ENCODE data around the gene ZEB2.
"Not testable (repeated sequence)": the region's sequence is repeated elsewhere in the genome, so short reads cannot be mapped to it uniquely, and the experiment has no call there.

Gene ZEB2

GRCh38 chr2:144376926-144377325 lies 143.0 kb downstream of the ZEB2 start:
- Histone ChIP-seq H3K36me3 (ENCODE audit: control insufficient read depth, insufficient read depth, low read length) (no peaks in the 10 kb centered on the region), H3K27me3 (ENCODE audit: control insufficient read depth, insufficient read depth, low read length) (no peaks in the 10 kb centered on the region), H3K4me1 (ENCODE audit: control insufficient read depth, insufficient read depth, low read length) (peaks cover 4% of the 10 kb centered on the region), H3K9ac (ENCODE audit: low read depth, low read length) (no peak overlapping the region), H3K4me3 (ENCODE audit: low read depth, low read length) (no peak overlapping the region), H3K9me3 (ENCODE audit: control insufficient read depth, insufficient read depth, low read length) (no peaks in the 10 kb centered on the region)

- peaks cover 4% of the 10 kb centered on the region for H3K4me1 ChIP-seq (ENCODE audit: control insufficient read depth, insufficient read depth, low read length)
- H3K9ac ChIP-seq (ENCODE audit: low read depth, low read length): no peak overlapping the region
- H3K4me3 ChIP-seq (ENCODE audit: low read depth, low read length): no peak overlapping the region
- H3K27me3 ChIP-seq (ENCODE audit: control insufficient read depth, insufficient read depth, low read length): no peaks in the 10 kb centered on the region
- no peaks in the 10 kb centered on the region for H3K9me3 ChIP-seq (ENCODE audit: control insufficient read depth, insufficient read depth, low read length)
- no peaks in the 10 kb centered on the region for H3K36me3 ChIP-seq (ENCODE audit: control insufficient read depth, insufficient read depth, low read length)
Measured at GRCh38 chr2:144376460-144376859, 143.5 kb downstream of the ZEB2 start.

- Histone ChIP-seq H3K4me1 (ENCODE audit: control insufficient read depth, insufficient read depth, low read length) (peaks cover 4% of the 10 kb centered on the region), H3K27me3 (ENCODE audit: control insufficient read depth, insufficient read depth, low read length) (no peaks in the 10 kb centered on the region), H3K9ac (ENCODE audit: low read depth, low read length) (no peak overlapping the region), H3K9me3 (ENCODE audit: control insufficient read depth, insufficient read depth, low read length) (no peaks in the 10 kb centered on the region), H3K4me3 (ENCODE audit: low read depth, low read length) (no peak overlapping the region), H3K36me3 (ENCODE audit: control insufficient read depth, insufficient read depth, low read length) (no peaks in the 10 kb centered on the region)
Measured at GRCh38 chr2:144374163-144374661, 145.7 kb downstream of the ZEB2 start.

DNA sequence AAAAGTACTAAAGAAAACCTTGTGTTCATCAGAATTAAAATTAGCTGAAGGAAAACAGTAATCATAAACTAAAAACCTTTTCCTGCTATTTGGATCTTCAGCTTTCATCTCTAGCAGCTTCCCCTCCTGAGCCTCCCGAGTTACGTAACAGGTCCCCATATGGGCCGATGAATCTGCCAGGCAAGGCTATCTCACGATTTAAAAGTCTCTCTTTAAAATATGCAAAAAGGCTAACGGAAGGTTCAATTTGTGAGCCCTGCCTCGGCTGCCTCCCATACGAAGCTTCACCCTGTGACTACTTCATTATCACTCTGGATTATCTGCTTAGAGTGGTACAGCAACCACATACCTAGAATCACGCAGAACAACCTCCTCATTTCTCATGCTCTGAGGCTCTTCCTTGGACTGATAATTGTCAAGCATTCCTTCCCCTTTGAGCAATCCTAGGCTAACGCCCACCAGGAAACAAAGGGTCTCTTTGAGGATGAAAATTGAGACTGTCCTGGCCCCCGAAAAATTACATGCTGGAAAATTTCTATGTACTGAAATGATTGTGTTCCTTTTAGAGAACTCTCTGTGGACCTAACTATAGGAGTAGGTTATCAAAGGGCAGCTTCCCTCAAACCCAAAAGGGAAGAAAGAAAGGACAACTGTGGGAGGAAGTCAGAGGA lies 147.4 kb downstream of the ZEB2 start:
- Histone ChIP-seq H3K9ac (ENCODE audit: low read depth, low read length) (no peak overlapping the region), H3K4me1 (ENCODE audit: control insufficient read depth, insufficient read depth, low read length) (peaks cover 4% of the 10 kb centered on the region), H3K4me3 (ENCODE audit: low read depth, low read length) (no peak overlapping the region), H3K27me3 (ENCODE audit: control insufficient read depth, insufficient read depth, low read length) (no peaks in the 10 kb centered on the region), H3K36me3 (ENCODE audit: control insufficient read depth, insufficient read depth, low read length) (no peaks in the 10 kb centered on the region), H3K9me3 (ENCODE audit: control insufficient read depth, insufficient read depth, low read length) (no peaks in the 10 kb centered on the region)

DNA sequence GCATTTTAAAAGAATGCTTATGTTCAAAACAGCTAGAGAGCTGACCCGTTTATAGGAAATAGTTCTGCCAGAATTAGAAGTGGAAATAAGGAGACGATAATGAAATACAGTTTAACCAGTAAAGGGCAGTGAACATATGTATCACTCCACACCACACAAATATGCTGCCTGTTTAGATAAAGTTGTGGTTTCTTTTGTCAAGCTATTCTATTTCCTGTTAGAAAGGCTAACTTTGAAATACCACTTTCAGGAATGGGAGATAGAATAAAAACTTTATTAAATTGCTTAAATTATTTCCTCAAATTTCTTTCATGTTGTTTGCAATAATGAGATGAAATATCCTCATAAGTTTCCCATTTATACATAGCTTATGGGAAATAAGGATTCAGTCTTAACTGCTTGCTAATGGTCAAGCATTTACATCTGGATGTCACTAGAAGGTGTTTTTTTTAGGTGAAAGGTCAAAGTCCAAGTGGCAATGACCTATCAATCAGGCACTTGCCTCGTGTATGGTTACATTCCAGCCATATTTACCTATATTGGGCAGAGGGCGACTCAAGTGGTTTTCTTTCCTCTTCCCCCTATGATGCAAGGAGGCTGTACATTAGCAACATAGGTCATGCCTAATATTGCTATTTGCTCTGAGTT lies 148.9 kb downstream of the ZEB2 start:
- Histone ChIP-seq H3K27me3 (ENCODE audit: control insufficient read depth, insufficient read depth, low read length) (no peaks in the 10 kb centered on the region), H3K9ac (ENCODE audit: low read depth, low read length) (no peak overlapping the region), H3K9me3 (ENCODE audit: control insufficient read depth, insufficient read depth, low read length) (no peaks in the 10 kb centered on the region), H3K36me3 (ENCODE audit: control insufficient read depth, insufficient read depth, low read length) (no peaks in the 10 kb centered on the region), H3K4me3 (ENCODE audit: low read depth, low read length) (no peak overlapping the region), H3K4me1 (ENCODE audit: control insufficient read depth, insufficient read depth, low read length) (peaks cover 4% of the 10 kb centered on the region)

DNA sequence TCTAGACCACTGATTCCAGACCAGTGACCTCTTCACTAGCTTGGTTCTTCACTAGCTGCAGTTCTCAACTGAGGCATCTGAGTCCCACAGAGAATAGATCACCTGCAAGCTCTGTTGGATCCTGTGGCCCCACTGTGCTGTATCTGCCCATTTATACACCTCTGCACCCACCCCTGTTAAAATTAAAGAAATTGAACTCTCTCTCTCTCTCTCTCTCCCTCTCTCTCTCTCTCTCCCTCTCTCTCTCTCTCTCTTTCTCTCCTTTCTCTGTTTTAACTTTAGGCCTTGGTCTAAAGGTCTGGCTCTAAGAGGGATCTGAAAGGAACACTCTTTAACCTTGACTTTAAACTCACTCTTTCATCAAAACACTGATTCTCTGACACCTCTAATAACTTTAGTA lies 150.5 kb downstream of the ZEB2 start:
- Histone ChIP-seq H3K4me1 (ENCODE audit: control insufficient read depth, insufficient read depth, low read length) (peaks cover 4% of the 10 kb centered on the region), H3K36me3 (ENCODE audit: control insufficient read depth, insufficient read depth, low read length) (no peaks in the 10 kb centered on the region), H3K9ac (ENCODE audit: low read depth, low read length) (no peak overlapping the region), H3K4me3 (ENCODE audit: low read depth, low read length) (no peak overlapping the region), H3K9me3 (ENCODE audit: control insufficient read depth, insufficient read depth, low read length) (no peaks in the 10 kb centered on the region), H3K27me3 (ENCODE audit: control insufficient read depth, insufficient read depth, low read length) (no peaks in the 10 kb centered on the region)

GRCh38 chr2:144366825-144367429 lies 153.0 kb downstream of the ZEB2 start:
- Histone ChIP-seq H3K36me3 (ENCODE audit: control insufficient read depth, insufficient read depth, low read length) (no peaks in the 10 kb centered on the region), H3K27me3 (ENCODE audit: control insufficient read depth, insufficient read depth, low read length) (no peaks in the 10 kb centered on the region), H3K4me3 (ENCODE audit: low read depth, low read length) (no peak overlapping the region), H3K4me1 (ENCODE audit: control insufficient read depth, insufficient read depth, low read length) (no peaks in the 10 kb centered on the region), H3K9me3 (ENCODE audit: control insufficient read depth, insufficient read depth, low read length) (no peaks in the 10 kb centered on the region), H3K9ac (ENCODE audit: low read depth, low read length) (no peak overlapping the region)

DNA sequence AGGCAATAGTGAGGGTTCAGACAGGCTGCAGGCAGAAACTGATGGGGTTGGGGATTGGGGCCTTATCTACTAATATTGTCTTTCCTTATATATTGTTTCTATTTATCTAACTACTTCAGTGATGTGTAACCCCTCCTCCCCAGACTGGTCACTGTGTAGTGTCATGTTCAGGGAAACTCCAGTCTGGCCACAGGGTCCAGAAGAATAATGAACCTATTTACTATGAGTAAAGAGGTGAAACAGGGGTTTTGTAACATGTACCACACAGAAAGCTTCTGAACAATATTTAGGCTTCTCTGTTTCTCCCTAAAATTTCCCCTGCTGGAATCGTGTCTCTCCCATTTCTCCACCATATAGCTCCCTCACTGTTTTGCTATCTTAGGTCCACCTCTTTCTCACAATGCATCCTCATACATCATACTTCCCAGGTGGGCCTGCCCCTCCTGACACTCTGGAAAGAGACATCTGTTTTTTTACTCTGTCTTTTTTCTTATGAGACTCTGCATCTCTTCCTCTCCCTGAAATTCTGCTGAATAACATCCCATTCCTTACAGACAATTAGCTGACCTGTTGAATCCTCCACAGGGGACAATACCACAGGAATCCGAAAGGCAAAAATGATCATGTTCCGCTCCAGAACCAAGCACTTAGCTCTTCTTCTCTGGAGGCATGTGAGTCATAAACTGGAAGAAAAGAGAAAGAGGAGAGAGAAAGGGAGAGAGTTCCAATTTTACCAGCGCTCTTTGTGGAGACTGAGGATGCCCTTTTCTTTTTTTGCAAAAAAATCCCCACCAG lies 154.8 kb downstream of the ZEB2 start:
- no peak overlapping the region for H3K4me3 ChIP-seq (ENCODE audit: low read depth, low read length)
- H3K27me3 ChIP-seq (ENCODE audit: control insufficient read depth, insufficient read depth, low read length): no peaks in the 10 kb centered on the region
- H3K9ac ChIP-seq (ENCODE audit: low read depth, low read length): no peak overlapping the region
- H3K9me3 ChIP-seq (ENCODE audit: control insufficient read depth, insufficient read depth, low read length): no peaks in the 10 kb centered on the region
- no peaks in the 10 kb centered on the region for H3K4me1 ChIP-seq (ENCODE audit: control insufficient read depth, insufficient read depth, low read length)
- H3K36me3 ChIP-seq (ENCODE audit: control insufficient read depth, insufficient read depth, low read length): no peaks in the 10 kb centered on the region

DNA sequence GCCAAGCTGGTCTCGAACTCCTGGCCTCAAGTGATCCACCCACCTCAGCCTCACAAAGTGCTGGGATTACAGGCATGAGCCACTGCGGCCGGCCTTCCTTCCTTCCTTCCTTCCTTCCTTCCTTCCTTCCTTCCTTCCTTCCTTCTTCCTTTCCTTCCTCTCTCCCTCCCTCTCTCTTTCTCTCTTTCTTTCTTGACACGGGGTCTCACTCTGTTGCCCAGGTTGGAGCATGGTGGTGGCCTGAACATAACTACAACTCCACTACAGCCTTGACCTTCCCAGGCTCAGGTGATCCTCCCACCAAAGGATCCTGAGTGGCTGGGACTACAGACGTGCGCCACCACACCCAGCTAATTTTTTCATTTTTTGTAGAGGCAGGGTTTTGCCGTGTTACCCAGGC lies 155.7 kb downstream of the ZEB2 start:
- H3K9me3 ChIP-seq (ENCODE audit: control insufficient read depth, insufficient read depth, low read length): not testable (repeated sequence)

DNA sequence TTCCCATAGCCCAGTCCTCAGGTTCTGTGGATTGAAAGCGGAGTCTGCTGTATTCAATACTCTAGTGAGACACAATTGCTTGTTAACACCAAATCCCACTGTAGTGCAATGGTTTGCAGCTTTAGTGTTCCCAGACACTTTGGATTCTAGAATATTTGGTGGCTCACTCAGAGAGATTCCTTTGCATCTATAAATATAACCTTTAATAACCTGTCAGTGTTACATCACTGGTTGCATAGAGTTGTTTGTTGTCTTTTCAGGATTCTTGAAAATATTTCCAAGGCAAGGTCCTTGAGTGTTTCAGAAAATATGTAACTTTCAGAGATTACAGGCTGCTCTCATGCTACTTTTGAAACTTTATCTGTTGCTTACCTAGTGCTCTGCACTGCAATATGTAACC lies 157.5 kb downstream of the ZEB2 start:
- H3K4me1 ChIP-seq (ENCODE audit: control insufficient read depth, insufficient read depth, low read length): peaks cover 3% of the 10 kb centered on the region
- no peaks in the 10 kb centered on the region for H3K9me3 ChIP-seq (ENCODE audit: control insufficient read depth, insufficient read depth, low read length)
- H3K27me3 ChIP-seq (ENCODE audit: control insufficient read depth, insufficient read depth, low read length): no peaks in the 10 kb centered on the region
- no peaks in the 10 kb centered on the region for H3K36me3 ChIP-seq (ENCODE audit: control insufficient read depth, insufficient read depth, low read length)
- H3K9ac ChIP-seq (ENCODE audit: low read depth, low read length): no peak overlapping the region
- no peak overlapping the region for H3K4me3 ChIP-seq (ENCODE audit: low read depth, low read length)

More for the DNA sequence above, 155.7 kb downstream of the ZEB2 start:
- not testable (repeated sequence) for H3K9ac ChIP-seq (ENCODE audit: low read depth, low read length); H3K27me3 ChIP-seq (ENCODE audit: control insufficient read depth, insufficient read depth, low read length); H3K4me1 ChIP-seq (ENCODE audit: control insufficient read depth, insufficient read depth, low read length); H3K36me3 ChIP-seq (ENCODE audit: control insufficient read depth, insufficient read depth, low read length); H3K4me3 ChIP-seq (ENCODE audit: low read depth, low read length)

DNA sequence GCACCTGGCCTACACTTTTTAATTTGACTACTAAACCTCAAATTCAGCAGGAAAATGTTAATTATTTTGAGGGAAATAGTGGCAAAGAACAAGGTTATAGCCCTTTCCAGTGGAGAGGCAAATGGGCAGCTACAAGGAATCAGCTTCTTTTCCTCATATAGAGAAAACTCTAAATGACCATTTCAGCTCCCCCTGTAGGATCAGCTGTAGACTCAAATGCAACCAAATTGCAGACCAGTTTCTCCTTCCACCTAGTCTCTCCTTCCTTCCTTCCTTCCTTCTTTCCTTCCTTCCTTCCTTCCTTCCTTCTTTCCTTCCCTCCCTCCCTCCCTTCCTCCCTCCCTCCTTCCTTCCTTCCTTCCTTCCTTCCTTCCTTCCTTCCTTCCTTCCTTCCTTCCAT lies 158.2 kb downstream of the ZEB2 start:
- Histone ChIP-seq H3K9me3 (ENCODE audit: control insufficient read depth, insufficient read depth, low read length) (no peaks in the 10 kb centered on the region), H3K36me3 (ENCODE audit: control insufficient read depth, insufficient read depth, low read length) (no peaks in the 10 kb centered on the region), H3K27me3 (ENCODE audit: control insufficient read depth, insufficient read depth, low read length) (no peaks in the 10 kb centered on the region), H3K4me3 (ENCODE audit: low read depth, low read length) (no peak overlapping the region), H3K4me1 (ENCODE audit: control insufficient read depth, insufficient read depth, low read length) (peaks cover 3% of the 10 kb centered on the region), H3K9ac (ENCODE audit: low read depth, low read length) (no peak overlapping the region)
